NOMO-1 (cell line): Measurements from ENCODE around the gene METTL27.
"Not testable (repeated sequence)": the region's sequence is repeated elsewhere in the genome, so short reads cannot be mapped to it uniquely, and the experiment has no call there.

ENCODE experiments used
- DNase-seq, 2 experiments: peaks; one replicate each; lab custom pipeline; 2025; ENCODE audit not compliant: unreplicated experiment in 2 of 2; lab: John Stamatoyannopoulos, UW

METTL27 gene

DNA sequence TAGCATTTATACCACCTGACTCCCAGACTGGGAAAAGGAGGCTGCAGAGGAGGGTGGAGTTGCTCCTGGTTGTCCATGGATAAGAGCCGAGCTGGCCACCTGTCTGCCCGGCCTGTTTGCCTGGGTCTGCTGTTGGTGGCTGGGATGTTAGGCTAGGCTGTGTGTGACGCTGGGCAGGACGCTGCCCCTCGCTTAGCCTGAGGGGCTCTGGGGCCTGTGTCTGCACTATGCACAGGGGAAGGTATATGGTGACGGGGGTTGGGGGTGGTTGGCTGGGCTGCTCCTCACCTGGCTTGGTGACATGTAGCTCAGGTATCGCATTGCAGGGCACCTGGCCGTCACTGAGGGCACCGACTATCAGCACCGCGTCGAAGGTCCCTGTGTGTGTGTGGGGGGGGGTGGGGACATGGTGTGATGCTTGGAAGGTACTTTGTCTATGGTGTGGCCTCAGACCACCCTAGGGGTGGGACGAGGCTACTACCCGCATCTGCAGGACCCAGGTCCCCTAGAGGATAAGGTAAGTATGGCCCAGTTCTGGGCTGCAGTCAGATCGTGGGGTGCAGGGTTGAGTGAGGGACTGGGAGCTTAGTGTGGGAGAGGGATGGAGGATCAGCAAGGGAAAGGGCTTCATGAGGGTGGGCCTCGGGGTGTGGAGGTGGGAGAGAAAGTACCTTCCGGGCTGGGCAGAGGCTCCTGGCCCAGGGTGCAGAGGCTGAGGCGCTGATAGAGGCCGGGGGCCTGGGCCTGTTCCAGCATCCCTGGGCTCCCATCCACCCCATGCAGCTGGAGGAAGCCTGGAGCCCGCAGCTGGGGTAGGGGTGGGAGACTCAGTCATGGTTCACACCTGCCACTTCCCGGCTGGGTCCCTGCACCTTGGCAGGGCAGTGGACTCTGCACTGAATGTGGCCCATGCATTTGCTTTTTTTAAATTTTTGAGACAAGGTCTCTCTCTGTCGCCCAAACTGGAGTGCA lies 2.3 kb downstream of the METTL27 start:
- DNase-seq, result no peak

DNA sequence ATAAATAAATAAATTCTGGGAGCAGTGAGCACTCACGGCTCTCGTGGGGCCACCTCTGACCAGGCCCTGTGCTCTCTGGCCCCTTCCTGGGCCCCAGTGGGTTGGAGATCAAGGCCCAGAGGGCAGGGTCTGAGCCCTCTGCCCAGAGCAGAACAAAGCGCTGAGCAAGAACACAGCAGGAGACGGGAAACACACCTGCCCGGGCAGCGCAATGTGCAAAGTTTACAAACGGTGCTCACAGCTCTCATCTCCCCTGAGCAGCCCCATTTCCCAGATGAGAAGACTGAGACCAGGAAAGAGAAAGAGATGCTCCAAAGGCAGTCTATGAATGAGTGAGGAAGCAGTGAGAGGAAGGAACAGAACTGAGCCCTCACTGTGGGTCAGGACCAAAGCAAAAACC lies 3.0 kb downstream of the METTL27 start:
- no peak for DNase-seq

DNA sequence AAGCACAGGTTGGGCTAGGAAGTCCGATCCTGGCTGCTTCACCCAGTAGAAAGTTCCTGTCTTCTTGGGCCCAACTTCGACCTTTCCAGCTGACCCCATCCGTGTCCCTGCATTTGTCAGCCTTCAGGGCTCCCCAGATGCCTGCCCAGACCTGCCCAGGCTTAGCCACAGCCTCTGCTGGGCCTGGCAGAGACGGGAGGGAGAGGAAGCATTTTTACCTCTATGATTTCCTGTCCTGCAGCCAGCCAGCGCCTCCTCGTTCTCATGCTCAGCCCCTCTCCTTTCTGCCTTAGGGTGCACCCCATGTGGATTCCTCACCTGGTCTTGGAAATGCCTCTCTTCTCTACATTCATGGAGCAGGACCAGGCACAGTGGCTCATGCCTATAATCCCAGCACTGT lies 3.7 kb downstream of the METTL27 start:
- DNase-seq, result no peak

DNA sequence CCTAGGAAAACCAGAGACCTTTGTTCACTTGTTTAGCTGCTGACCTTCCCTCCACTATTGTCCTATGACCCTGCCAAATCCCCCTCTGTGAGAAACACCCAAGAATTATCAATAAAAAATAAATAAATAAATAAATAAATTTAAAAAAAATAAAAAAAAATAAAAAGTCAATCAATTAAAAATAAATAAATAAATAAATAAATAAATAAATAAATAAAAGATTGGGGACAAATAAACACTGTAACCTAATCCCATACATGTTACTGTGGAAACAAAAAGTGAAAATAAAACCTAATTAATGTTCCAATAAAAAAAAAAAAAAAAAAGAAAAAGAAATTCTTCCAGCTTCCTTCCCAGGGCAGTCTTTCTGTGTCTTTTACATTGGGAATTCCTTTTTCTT lies 5.1 kb downstream of the METTL27 start:
- not testable (repeated sequence) for DNase-seq

DNA sequence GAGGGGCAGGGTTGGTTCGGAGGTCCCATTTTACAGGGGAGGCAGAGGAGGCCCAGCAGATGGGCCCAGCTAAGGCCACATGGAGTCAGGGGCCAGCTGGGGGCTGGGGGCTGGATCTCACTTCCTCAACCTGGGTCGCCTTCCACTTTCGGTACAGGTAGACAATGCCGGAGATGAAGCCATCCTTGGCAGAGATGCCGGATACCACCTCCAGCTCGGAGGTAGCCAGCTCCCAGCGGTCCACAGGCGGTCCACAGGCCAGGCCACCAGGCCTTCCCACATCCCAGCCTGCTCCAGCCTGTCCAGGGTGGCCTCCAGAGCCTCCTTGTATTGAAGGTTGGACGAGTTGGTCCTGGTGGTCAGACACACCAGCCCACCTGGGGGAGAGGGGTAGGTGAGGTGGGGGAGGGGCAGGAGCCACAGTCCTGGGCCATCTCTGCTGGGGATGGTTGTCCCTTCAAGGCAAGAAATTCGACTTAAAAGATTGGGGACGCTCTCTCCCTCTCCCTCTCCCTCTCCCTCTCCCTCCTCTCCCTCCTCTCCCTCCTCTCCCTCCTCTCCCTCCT lies 7.6 kb downstream of the METTL27 start:
- DNase-seq, result no peak

DNA sequence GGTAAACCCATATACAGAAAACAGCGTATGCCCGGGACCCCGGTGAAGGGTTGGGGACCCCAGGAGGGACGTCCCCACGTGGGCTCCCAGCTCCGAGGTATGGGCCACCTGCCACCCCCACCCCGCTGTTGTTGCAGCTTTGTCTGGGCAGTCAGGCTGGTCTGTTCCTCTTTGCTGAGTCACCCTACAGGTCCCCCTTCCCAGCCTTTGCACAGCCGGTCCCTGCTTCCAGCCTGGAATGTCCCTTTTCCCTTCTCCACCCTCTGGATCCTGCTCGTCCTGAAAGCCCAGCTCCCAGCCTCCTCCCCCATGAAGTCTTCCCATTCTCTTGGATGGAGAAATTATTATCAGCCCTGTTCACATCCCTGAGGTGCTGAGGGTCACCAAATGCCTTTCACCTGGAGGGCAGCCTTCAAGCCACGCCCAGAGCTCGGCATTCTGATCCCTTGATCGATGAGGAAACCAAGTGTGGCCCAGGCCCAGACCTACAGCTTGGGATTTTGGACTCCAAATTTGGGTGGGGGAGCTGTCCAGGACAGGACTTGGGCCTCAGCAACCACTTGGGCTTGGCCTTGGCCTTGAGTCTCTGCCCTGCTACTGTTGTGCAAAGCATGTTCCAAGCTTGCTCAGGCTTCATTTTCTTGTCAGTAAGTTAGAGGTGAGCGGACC lies 8.9 kb downstream of the METTL27 start:
- DNase-seq, result no peak

DNA sequence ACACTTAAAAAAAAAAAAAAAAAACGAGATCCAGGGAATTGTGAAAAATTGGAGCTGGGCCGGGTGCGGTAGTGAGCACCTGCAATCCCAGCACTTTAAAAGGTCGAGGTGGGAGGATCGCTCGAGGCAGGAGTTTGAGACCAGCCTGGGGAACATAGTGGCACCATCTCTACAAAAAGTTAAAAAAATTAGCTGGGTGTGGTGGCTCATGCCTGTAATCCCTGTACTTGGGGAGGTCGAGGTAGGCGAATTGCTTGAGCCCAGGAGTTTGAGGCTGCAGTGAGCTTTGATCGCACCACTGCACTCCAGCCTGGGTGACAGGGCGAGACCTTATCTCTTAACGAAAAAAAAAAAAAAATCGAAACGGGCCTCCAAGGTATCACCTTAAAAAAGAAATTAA lies 9.5 kb downstream of the METTL27 start:
- DNase-seq, result no peak

DNA sequence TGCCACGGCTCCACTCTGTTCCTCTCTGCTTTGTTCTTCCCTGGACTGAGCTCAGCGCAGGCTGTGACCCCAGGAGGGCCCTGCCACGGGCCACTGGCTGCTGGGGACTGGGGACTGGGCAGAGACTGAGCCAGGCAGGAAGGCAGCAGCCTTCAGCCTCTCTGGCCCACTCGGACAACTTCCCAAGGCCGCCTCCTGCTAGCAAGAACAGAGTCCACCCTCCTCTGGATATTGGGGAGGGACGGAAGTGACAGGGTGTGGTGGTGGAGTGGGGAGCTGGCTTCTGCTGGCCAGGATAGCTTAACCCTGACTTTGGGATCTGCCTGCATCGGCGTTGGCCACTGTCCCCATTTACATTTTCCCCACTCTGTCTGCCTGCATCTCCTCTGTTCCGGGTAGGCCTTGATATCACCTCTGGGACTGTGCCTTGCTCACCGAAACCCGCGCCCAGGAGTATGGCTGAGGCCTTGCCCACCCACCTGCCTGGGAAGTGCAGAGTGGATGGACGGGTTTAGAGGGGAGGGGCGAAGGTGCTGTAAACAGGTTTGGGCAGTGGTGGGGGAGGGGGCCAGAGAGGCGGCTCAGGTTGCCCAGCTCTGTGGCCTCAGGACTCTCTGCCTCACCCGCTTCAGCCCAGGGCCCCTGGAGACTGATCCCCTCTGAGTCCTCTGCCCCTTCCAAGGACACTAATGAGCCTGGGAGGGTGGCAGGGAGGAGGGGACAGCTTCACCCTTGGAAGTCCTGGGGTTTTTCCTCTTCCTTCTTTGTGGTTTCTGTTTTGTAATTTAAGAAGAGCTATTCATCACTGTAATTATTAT lies 10.3 kb downstream of the METTL27 start:
- no peak for DNase-seq

DNA sequence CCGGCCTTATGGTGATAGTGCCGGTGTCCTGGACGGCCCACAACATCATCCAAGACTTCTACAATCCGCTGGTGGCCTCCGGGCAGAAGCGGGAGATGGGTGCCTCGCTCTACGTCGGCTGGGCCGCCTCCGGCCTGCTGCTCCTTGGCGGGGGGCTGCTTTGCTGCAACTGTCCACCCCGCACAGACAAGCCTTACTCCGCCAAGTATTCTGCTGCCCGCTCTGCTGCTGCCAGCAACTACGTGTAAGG lies 10.8 kb downstream of the METTL27 start:
- no peak for DNase-seq

DNA sequence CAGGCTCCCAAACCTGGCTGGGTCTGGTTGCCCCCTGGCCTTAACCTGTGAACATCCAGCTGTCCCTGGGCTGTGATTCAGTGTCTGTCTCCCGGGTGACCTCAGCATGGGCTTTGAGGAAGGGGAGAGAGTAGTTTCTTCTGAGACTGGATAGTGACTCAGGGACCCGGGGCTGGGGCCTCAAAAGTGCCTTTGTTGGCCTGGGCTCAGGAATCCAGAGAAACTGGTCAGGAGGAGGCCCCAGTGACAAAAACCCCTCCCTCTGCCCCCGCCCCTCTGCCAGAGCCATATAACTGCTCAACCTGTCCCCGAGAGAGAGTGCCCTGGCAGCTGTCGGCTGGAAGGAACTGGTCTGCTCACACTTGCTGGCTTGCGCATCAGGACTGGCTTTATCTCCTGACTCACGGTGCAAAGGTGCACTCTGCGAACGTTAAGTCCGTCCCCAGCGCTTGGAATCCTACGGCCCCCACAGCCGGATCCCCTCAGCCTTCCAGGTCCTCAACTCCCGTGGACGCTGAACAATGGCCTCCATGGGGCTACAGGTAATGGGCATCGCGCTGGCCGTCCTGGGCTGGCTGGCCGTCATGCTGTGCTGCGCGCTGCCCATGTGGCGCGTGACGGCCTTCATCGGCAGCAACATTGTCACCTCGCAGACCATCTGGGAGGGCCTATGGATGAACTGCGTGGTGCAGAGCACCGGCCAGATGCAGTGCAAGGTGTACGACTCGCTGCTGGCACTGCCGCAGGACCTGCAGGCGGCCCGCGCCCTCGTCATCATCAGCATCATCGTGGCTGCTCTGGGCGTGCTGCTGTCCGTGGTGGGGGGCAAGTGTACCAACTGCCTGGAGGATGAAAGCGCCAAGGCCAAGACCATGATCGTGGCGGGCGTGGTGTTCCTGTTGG lies 11.4 kb downstream of the METTL27 start, which contains the start of gene CLDN4:
TSS of gene CLDN4 (plus strand) at position 316 of the 903 bp plus-strand sequence. CDS start at position 522, 206 bp downstream.
- no peak for DNase-seq

DNA sequence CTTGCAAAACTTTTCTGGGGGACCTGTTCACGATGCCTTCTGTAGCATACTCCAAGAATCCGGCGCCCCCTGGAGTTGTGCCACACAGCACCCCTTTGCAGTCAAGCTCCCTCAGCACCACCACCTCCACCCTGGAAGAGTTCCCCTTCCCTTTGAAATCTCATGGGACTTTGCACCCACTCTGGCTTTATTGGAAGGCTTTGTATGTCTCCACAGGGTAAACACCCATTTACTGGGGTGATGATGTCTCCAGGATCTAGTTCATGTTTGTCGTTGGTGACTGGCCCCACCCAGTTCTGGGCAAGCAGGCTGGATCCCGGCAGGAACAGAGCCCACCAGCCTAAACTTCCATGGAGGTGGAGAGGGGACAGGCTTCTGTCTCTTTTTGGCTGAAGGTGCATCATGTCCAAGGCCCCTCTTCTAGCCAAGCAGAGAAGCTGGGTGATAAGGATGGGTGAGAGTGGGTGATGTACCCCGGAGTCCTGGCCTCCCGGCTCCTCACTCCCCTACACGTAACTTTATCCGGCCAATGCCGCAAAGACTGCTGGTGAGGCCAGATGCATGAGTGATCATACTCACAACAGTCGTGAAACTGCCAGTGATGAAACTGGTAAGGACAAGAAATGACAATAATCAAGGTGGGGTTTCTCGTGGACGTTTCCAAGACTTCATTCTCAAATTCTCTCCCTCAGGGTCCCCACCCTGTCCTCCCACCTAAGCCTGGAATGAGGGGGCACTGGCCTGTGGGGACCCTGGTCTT lies 12.2 kb downstream of the METTL27 start:
- DNase-seq, result no peak

DNA sequence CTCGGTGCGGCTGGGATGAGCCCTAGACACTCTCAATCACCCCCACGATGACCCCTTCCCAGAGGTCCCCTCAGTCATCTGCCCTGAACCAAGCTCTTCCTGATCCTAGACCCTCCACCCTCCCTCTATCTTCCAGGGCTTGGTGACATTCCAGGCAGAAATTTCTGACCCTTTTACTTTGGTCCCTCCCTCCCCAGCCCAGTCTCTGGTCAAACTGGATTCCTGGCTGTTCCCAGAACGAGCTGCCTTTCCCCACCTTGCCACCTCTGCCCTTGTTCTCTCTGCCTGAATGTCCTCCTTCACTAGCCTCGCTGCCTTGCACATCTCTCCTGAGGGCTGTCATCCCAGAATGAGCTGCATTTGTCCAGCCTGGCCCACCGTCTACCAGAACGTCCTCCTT lies 12.8 kb downstream of the METTL27 start:
- DNase-seq, result no peak

DNA sequence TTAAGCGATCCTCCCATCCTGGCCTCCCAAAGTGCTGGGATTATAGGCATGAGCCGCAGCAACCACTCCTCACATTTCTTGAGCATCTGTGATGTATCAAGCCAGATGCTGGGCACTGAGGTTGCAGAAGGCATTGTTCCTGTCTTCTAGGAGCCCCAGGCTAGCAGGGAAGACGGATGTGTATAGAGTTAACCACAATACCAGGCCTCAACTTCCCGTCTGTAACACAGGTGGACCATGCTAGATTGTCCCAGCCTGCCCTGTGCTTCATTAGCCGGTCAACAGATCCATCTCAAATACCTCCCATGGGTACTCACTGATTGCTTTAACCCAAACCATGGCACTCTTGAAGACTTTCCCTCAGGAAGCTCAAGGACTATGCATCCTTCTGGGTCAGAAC lies 13.3 kb downstream of the METTL27 start:
- DNase-seq, result no peak

DNA sequence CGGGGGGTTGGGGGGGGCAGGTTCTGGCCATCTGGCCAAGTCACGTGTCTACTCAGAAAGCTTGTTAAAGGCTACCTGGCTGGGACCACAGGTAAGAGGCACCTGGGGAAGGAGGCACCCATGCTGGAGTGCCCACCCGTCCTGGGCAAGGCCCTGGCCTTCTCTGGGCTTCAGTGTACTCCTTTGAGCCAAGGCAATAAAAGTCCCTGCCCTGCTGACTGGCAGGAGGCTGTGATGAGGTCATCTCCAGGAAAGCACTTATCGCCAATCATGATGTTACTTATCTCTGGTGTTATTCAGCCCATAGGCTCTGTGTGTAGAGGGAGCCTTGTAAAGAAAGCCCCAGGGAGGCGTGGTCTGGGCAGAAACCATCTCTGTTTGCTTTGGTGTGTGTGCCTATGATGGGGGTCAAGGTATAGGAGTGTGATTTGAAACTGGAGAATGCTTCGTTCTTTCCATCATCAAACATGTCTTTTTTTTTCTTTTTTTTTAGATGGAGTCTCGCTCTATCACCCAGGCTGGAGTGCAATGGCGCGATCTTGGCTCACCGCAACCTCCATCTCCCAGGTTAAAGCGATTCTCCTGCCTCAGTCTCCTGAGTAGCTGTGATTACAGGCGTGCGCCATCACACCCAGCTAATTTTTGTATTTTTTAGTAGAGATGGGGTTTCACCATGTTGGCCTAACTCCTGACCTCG lies 14.1 kb downstream of the METTL27 start:
- DNase-seq, result peak in 1 of 2 experiments; percentile 57

DNA sequence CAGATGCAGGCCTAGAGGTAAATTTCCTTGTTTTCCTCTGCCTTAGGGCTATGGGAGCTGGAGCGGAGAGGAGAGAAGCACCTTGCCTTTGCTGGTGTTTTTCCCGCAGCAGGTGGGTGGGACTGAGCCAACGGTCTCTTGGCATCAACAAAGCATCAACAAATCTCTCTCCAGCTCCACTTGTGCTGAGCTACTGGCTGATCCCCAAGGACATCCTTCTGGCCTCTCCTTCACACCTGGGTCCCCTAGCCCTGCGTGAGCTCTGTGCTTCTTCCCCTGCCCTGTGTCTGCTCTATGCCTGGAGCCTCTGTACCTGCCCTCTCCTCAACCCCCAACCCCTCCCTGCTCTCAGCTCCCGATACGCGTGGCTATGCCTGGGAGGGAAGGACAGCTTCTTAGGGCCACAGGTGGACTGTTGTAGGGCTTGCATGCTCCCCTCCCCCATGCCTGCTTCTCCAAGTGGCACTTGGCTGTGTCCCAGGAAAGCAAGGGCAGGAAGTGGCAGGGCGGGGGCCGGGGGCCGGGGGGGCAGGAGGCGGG lies 14.7 kb downstream of the METTL27 start:
- no peak for DNase-seq

DNA sequence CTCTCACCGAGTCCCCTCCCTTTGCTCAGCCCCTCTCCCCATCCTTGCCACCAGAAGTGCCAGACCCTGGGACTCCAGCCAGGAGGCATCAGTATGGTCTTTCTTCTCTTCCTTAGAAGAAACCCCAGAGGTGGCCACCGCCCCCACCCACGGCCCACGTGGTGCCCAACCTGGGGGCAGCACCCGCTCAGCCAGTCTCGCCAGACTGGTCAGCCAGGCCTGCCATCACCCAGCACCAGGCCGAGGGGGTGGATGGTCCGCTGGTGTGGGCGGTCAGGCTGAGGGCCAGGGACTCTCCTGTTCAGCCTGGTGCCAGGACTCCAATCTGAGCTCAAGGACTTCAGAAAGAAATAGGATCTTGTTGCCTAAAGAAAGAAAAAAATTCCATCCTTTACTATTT lies 17.3 kb downstream of the METTL27 start:
- no peak for DNase-seq

DNA sequence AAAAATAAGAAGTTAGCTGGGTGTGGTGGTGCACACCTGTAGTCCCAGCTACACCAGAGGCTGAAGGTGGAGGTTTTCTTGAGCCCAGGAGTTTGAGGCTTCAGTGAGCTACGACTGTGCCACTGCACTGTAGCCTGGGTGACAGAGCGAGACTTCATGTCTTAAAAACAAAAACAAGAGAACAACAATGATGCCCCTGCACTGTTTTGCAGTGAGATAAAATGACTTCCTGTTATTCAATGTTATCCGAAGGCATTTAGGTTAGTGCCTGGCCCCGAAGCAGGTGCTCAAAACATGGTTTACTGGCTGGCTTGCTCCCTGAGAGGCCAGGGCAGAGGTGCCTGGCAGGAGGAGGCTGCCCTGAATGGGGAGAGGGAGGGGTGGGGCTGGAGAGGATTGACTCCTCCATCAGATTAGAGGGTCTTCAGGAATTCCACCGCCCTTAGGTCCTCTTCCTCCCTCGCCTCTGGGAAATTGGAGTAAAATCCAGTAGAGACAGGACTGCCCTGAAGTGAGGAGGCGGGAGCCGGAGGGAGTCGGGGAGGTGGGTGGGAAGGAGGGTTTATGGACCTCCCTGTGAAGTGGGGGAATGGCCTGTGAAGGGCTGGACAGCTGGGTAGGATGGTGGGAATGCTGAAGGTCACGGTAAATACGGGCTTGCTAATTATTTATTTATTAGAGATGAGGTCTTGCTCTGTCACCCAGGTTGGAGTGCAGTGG lies 18.3 kb downstream of the METTL27 start:
- no peak for DNase-seq

DNA sequence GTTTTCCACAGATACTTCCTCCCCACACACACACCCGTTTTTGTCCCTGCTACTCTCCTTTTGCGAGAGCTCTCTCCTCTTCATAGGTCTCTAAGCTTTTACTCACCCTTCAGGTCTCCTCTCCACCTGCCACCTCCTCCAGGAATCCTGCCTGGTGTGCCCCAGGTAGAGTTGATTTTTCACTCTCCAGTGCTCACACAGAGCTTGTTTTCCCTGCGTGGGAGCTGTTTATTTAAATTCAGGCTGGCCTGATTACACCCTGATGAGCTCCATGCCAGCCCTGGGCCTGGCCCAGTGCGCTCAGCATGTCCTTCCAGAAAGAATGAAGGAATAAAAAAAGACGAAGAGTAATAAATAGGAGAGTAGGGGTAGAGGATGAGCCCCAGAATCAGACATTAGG lies 19.1 kb downstream of the METTL27 start:
- DNase-seq, result no peak
